ENCODE measurements around the gene CDH23.

DNA sequence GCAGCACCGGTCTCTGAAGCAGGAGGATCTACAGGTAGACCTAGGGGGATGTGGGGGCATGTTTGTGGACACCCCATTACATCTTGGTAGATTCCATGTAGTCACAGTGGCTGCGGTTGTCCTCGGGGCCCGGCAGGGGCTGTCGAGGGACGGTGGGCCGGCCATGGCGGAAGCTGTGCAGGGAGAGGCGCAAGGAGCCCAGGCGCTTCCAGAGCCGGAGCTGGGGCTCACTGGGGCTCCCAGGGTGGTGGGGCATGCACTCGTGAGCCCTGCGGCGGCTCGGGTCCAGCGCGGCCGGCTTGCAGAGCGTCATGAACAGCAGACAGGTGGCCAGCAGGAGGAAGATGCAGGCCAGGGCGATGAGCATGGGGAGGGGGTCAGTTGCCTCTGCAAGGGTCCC is 319.1 kb downstream of the CDH23 start:
- TF ChIP-seq EZH2 (IDR thresholded peaks at IDR 0.05; ENCODE audit: borderline replicate concordance, insufficient read depth, low read depth, low read length, poor library complexity, severe bottlenecking) (no peak), CTCF (IDR thresholded peaks at IDR 0.05) (no peak)
